ENCODE results near the gene CPT1C.
A peak's percentile ranks its signal among the peaks of the same experiment; 100 is the strongest.

Gene CPT1C

DNA sequence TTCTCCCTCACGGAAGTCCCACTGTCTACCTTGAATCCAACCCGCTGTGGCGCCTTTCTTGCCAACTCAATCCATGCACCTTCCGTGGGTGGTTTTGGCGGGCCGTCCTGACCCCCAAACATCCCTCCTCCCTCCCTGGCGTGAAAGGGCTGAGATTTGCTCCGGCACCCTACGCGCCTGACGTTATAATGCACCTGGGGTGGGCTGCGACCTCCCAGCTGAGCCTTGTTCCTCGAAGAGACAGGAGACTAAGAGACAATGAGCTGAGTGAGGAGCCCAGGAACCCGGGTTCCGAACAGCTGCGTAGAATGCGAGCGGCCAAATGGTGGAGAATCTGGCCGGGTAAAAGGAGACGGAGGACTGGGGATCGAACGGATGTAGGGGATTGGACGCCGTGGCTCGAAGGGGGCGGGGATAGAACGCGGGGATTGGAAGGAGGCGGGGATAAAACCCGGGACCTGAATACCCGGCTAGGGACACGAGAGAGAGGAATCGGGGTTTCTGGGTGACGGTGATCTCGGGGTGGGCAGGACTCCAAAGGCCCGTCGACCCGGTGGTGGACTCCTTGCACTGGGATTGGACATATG lies at the start of gene CPT1C:
CPT1C (plus strand) TSS at position 461 of the 587 bp plus-strand sequence. CDS start 1,137 bp downstream, outside the sequence.
- peak; percentile 20 for DNase-seq (ENCODE audit: low read depth)

DNA sequence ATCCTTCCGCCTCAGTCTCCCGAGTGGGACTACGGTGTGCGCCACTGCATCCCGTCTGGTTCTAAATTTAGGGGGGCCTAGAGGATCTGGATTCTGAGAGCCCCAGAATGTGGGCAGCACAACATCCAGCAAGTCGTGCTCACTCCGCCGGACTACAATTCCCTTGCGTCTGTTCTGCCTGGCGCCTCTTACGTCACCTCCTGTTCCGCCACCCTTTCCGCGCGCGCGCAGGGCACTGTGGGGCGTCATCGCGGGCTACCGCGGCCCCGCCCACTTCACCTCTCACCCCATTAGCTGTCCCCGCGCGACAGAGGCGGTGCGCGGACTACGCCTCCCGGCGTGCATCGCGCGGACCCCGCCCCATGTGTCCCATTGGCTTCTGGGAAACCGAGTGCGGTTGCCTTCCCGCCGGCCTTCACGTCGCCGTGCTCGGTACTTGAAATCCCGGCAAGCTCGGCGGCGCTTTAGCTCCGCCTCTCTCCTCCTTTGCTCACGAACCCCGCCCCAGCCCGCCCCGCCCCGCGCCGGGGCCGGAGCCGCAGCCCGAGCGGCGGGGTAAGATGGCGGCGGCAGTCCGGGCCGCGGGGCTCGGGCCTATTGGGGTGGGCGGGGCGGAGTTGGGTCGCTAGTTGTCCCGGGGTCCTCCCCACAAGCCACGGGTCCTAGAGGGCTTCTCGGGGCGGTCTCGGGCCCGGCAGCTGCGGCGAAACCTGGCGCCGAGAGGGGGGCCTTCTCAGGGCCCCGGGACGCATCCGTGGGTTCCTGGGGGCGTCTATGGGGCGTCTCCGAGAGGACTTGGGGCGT lies 49.0 kb upstream of the CPT1C start, which contains the start of gene SCAF1:
SCAF1 (plus strand) TSS at position 522 of the 804 bp plus-strand sequence. CDS start 2,818 bp downstream, outside the sequence.
- DNase-seq (ENCODE audit: low read depth) = peak; percentile 99

DNA sequence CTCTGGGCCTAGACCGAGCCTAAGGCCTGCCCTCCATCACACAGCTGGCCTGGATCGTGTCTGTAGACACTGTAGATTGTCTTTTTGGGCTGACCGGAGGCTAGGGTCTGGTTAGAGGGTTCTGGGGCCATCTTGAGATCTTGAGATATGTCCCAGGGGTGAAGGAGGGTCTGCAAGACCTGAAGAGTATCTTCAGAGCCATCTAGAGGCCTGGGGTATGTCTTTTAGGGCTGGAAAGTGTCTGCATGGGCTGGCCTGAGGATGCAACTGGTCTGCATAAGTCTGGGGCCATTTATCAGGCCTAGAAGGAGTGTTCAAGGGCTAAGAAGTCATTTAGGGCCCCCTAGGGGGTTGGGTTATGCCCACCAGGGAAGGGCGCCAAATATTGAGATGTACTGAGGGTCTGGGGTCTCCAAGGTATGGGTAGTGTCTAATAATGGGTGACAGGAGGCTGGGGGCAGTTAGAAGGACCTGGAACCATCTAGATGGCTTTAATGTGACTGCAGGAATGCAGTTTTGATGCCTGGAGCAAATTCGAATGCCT lies 48.4 kb upstream of the CPT1C start:
- no peak for DNase-seq (ENCODE audit: low read depth)

DNA sequence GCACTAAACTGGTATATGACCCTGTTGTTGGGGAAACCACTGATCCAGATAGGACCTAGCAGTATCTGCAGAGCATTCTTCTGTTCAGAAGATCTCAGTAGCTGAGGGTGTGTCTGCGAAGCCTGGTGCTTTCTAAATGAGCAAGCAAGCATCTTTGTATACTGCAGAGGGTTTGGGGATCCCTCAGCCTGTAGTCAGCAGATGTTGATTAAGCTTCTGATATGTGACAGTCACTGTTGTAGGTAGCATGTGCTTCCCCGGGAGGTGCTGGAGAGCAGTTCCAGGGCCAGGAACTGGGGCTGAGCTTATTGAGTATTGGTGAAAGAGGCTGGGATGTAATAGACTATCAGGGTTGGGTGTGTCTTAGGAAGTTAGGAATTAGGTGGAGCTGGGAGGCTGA lies 47.5 kb upstream of the CPT1C start:
- no peak for DNase-seq (ENCODE audit: low read depth)

DNA sequence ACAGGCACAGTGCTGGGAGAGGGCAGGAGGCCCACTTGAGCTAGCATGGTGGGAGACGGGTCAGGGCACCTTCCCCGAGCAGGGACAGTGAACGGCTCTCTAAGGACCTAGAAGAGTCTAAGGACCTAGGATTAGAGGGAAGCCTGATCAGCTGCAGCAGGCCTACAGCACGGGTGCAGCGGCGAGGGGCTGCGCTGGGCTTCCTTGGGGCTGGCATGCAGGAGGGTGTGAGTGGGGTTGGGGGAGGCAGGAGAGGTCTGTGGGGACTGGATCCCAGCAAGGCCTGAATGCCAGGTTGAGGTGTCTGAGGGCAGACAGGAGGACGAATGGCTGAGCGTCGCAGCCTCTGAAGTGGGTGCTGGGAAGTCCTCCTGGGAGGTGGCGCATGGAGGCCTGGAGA lies 45.3 kb upstream of the CPT1C start:
- DNase-seq (ENCODE audit: low read depth) = no peak

DNA sequence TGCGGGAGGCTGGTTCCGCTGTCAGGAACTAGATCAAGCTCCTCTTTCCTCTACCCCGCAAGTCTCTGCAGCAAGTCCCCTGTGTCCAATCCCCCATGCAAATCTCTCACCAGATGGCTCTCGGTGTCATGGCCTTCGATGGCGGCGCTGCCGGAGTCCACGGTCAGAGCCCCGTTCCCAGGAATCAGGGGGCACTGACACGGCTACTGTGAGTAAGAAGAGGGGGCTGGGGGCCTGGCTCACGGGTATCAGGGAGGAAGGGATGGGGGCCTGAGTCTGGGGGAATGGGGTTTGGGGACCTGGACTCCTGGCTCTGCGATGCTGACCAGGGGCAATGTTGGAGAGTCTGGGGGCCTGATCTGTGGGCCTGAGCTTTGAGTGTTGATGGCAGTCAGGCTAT lies 44.9 kb upstream of the CPT1C start:
- no peak for DNase-seq (ENCODE audit: low read depth)

DNA sequence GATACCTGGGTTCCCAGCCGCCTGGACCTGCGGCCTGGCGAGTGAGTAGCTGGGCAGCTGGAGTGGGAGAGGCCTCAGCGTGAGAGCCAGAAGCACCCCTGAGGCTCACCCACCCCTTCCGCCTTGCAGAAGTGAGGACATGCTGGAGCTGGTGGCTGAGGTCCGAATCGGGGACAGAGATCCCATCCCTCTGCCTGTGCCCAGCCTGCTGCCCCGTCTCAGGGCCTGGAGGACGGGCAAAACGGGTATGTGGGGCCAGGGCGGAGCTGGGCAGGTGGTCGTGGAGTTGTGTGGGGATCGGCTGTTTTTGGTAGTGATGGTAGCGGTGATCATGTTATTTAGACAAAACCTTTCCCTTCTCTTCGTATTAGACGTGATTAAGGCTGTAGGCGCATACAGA lies 44.3 kb upstream of the CPT1C start:
- DNase-seq (ENCODE audit: low read depth) = no peak

DNA sequence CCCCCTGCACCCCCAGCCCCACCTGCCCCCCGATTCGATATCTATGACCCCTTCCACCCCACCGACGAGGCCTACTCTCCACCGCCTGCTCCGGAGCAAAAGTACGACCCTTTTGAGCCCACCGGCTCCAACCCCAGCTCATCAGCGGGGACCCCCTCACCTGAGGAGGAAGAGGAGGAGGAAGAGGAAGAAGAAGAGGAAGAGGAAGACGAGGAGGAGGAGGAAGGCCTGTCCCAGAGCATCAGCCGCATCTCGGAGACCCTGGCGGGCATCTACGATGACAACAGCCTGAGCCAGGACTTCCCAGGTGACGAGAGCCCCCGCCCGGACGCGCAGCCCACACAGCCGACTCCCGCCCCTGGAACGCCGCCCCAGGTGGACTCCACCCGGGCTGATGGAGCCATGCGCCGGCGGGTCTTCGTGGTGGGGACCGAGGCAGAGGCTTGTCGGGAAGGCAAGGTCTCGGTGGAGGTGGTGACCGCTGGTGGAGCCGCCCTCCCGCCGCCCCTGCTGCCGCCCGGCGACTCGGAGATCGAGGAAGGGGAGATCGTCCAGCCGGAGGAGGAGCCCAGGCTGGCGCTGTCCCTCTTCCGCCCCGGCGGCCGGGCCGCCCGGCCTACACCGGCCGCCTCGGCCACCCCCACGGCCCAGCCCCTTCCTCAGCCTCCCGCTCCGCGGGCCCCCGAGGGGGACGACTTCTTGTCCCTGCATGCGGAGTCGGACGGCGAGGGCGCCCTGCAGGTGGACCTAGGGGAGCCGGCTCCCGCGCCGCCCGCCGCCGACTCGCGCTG lies 39.7 kb upstream of the CPT1C start:
- no peak for DNase-seq (ENCODE audit: low read depth)

DNA sequence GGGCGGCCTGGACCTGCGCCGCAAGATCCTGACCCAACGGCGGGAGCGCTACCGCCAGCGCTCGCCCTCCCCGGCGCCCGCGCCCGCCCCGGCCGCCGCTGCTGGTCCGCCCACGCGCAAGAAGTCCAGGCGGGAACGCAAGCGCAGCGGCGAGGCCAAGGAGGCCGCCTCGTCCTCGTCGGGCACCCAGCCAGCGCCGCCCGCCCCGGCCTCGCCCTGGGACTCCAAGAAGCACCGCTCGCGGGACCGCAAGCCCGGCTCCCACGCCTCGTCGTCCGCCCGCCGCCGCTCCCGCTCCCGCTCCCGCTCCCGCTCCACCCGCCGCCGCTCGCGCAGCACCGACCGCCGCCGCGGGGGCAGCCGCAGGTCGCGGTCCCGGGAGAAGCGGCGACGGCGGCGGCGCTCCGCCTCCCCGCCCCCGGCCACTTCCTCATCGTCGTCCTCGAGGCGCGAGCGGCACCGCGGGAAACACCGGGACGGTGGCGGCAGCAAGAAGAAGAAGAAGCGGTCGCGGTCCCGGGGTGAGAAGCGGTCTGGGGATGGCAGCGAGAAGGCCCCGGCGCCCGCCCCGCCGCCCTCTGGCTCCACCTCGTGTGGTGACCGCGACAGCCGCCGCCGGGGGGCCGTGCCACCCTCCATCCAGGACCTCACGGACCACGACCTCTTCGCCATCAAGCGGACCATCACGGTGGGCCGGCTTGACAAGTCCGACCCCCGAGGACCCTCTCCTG lies 38.9 kb upstream of the CPT1C start:
- no peak for DNase-seq (ENCODE audit: low read depth)

DNA sequence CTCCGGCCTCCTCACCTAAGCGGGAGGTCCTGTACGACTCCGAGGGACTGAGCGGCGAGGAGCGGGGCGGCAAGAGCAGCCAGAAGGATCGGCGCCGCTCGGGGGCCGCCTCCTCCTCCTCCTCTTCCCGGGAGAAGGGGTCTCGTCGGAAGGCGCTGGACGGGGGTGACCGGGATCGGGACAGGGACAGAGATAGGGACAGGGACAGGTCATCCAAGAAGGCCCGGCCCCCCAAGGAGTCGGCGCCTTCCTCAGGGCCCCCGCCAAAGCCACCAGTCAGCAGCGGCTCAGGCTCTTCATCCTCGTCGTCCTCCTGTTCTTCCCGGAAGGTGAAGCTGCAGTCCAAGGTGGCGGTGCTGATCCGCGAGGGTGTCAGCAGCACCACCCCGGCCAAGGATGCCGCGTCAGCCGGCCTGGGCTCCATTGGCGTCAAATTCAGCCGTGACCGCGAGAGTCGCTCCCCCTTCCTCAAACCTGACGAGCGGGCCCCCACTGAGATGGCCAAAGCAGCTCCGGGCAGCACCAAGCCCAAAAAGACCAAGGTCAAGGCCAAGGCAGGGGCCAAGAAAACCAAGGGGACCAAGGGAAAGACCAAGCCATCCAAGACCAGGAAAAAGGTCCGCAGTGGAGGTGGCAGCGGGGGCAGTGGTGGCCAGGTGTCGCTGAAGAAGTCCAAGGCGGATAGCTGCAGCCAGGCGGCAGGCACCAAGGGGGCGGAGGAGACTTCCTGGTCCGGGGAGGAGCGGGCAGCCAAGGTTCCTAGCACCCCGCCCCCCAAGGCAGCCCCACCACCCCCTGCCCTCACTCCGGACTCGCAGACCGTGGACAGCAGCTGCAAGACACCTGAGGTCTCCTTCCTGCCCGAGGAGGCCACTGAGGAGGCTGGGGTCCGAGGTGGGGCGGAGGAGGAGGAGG lies 38.1 kb upstream of the CPT1C start:
- DNase-seq (ENCODE audit: low read depth) = no peak

DNA sequence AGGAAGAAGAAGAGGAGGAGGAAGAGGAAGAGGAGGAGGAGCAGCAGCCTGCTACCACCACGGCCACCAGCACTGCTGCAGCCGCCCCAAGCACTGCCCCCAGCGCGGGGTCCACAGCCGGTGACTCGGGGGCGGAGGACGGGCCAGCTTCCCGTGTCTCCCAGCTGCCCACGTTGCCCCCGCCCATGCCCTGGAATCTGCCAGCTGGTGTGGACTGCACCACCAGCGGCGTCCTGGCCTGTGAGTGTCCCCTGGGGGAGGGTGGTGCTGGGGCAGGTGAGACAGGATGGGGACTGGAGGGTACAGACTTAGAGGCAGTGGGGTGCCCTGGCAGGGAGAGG lies 37.5 kb upstream of the CPT1C start:
- DNase-seq (ENCODE audit: low read depth) = no peak

DNA sequence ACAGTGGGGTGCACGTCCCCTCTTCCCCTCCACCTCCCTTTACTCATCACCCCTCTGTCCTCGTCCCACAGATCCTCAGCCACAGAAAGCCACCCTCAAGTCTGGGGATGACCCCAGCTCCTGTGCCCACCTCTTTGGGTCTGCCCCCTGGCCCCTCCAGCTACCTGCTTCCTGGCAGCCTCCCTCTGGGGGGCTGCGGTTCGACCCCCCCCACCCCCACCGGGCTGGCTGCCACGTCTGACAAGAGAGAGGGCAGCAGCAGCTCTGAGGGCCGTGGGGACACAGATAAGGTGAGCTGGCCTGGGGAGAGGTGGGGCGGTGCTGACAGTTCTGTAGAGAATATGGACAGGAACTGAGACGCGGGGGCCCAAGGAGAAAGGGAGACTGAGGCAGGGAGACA lies 36.3 kb upstream of the CPT1C start:
- no peak for DNase-seq (ENCODE audit: low read depth)

DNA sequence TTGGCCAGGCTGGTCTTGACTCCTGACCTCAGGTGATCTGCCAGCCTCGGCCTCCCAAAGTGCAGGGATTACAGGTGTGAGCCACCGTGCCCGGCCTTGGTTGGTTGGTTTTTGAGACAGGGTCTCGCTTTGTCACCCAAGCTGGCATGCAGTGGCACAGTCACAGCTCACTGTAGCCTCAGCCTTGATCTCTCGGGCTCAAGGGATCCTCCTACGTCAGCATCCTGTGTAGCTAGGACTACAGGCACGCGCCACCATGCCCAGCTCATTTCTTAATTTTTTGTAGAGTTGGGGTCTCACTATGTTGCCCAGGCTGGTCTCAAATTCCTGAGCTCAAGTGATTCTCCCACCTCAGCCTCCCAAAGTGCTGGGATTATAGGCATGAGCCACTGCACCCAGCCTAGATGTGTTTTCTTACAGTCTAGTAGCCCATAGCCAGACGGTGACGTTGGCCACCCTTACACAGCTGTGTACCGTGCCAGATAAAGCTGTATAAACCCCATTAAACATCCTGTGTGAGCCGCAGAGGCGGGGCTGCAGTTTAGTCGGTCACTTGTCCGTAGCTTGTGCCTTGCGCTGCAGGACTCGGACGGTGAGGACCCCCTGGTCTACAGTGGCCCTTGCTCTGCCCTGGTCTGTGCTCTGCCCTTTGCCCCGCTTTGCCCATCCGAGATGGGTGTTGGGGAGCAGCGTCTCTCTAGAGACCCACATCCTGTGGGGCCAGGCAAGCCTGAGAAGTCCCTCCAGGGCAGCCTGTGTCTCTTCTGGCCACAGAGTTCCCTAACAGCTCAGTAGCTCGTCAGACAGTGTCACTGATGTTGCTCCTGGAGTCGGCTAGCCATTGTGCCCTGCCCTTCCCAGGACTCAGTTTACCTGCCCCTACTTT lies 35.1 kb upstream of the CPT1C start:
- no peak for DNase-seq (ENCODE audit: low read depth)

DNA sequence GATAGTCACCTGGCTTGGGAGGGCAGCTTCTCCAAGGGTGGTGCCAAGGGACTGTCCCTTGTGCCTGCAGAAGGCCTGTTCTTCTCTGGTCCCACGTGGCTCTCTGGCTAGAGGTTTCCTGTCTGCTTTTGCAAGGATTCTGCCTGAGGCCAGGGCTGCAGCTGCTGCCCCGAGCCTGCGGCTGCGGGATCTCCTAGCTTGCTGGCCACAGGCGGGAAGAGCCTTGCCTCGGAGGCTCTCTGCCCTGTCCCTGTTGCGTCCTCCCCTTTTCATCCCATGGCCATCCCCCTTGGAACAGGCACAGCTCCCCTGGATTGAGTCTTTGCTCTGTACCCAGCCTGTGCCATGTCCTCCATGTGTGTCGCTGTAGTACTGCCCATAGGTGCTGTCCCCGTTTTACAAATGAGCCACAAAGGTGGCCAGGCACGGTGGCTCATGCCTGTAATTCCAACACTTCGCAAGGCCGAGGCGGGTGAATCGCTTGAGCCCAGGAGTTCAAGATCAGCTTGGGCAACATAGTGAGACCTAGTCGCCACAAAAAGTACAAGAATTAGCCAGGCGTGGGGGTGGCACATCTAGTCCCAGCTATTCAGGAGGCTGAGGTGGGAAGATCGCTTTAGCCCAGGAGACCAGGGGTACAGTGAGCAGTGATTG lies 34.3 kb upstream of the CPT1C start:
- DNase-seq (ENCODE audit: low read depth) = no peak

DNA sequence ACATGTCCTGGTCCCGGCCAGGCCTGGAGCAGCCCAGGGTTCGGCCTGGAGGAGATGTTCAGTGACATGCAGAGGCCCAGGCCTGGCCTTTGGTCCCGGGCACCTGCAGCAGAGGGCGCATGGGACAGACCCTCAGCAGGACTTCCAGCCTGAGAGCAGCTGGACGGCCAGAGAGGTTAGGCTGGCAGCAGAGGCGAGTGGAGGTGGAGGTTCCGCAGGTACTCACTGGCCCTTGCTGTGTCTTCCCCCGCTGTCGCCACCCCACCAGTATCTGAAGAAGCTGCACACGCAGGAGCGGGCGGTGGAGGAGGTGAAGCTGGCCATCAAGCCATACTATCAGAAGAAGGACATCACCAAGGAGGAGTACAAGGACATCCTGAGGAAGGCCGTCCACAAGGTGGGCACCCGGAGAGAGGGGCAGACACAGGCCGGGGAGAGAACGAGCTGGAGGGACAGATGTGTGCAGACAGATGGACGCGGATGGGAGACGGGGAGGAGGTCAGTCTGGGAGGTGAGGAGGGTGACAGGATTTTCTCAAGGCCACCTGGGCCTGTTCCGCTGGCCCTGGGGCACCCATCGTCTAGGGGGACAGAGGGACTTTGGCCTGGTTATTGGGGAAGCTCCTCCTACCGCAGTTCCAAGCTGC lies 33.3 kb upstream of the CPT1C start:
- DNase-seq (ENCODE audit: low read depth) = no peak

DNA sequence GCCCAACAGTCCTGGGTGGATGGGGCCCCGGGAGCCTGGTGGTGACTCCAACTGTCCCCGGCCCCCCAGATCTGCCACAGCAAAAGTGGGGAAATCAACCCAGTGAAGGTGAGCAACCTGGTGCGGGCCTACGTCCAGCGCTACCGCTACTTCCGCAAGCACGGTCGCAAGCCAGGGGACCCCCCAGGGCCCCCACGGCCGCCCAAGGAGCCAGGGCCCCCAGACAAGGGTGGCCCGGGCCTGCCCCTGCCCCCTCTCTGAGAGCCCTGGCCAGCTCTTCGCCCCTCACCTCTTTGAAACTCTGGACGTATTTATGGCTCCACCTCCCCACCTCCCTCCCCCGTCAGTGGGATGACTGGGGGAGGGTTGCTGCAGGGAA lies 32.8 kb upstream of the CPT1C start:
- no peak for DNase-seq (ENCODE audit: low read depth)

DNA sequence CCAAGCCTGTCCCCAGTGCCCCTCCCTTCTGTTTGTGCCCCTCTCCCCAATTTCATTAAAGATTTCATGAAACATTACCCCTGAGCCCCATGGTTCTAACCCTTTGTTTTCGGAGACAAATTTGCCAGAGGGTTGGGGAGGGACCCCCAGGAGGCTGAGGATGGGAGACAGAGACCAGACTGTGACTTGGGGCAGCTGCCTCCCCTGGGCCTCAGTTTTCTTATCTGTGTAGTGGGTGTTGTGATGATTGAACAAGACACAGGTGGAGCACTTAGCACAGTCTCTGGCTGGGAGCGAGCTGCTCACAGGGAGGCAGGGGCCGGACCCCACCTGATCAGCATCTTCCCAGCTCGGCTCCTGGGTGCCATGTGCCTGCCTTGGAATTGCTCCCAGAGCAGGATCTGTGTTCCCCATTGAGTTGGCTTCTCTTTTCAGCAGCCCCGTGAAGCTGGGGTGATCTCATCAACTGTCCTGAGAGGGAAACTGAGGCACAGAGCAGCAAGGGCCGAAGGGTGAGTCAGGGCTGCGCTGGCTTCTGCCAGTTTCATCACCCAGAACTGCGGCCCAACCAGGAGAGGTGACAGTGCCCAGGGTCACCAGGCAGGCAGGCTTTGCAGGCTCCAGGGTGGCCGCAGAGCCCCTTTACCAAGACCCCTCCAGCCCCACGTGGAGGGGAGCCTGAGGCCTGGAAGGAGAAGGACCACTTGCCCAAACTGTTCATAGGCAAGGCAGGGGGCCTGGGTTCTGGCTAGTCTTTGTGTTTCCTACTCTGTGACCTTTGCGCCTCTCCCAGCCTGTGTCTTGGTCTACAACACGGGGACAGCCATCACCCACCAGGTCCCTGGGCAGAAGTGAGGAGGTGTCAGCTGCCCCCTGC lies 32.1 kb upstream of the CPT1C start:
- no peak for DNase-seq (ENCODE audit: low read depth)

Data from activated T-helper 9 cell treated with anti-CD3 and anti-CD28 coated beads, Interleukin-2, amount 50 U/mL, for 16 hours (primary cell).